OCI-LY3 (cell line): ENCODE data around the gene HDAC4.
"Not testable (repeated sequence)": the region's sequence is repeated elsewhere in the genome, so short reads cannot be mapped to it uniquely, and the experiment has no call there.

Experiments
- H2AFZ ChIP-seq: fragments of 200-600, 300-600 bp; shearing (Covaris generic); 2 replicates; pipeline ENCODE4 v1.6.0; 2014; ENCODE audit warnings: antibody characterized with exemption, low read depth, low read length
- H3K27ac ChIP-seq: fragments of 200-600, 300-600 bp; sonication (generic); 2 replicates; pipeline ENCODE4 v1.5.1; 2014; ENCODE audit warnings: mild to moderate bottlenecking, low read length, moderate library complexity, mixed read lengths
- H3K27me3 ChIP-seq: fragments of 200-600, 300-600 bp; sonication (generic); 2 replicates; pipeline ENCODE4 v1.6.1; 2014; ENCODE audit warnings: low read depth, low read length, mixed read lengths
- H3K36me3 ChIP-seq: fragments of 200-600, 300-600 bp; sonication (generic); replicated peaks from 2 replicates; pipeline ENCODE3; 2014; ENCODE audit warnings: low read depth, low read length, mixed read lengths
- H3K4me1 ChIP-seq: fragments of 300-600, 200-600 bp; sonication (generic); 2 replicates; pipeline ENCODE4 v1.6.1; 2014; ENCODE audit warnings: low read length, mixed read lengths
- H3K4me2 ChIP-seq: fragments of 200-600, 300-600 bp; sonication (generic); 2 replicates; pipeline ENCODE4 v1.6.1; 2014; ENCODE audit warnings: low read length, mixed read lengths
- H3K4me3 ChIP-seq: fragments of 300-600, 200-600 bp; sonication (generic); 2 replicates; pipeline ENCODE4 v1.5.1; 2014; ENCODE audit warnings: antibody characterized with exemption, mild to moderate bottlenecking, low read length, moderate library complexity
- H3K79me2 ChIP-seq: fragments of 300-600, 200-600 bp; shearing (Covaris generic); 2 replicates; pipeline ENCODE4 v1.6.1; 2014; ENCODE audit warnings: mild to moderate bottlenecking, low read length, mixed read lengths
- H3K9ac ChIP-seq: fragments of 300-600, 200-600 bp; shearing (Covaris generic); 2 replicates; pipeline ENCODE4 v1.6.0; 2014; ENCODE audit warnings: mild to moderate bottlenecking, low read length, moderate library complexity
- H3K9me3 ChIP-seq: fragments of 200-600, 300-600 bp; shearing (Covaris generic); 2 replicates; pipeline ENCODE4 v1.6.1; 2014; ENCODE audit warnings: low read length, mixed read lengths; ENCODE audit not compliant: insufficient read depth
- H4K20me1 ChIP-seq: fragments of 200-600, 300-600 bp; sonication (generic); 2 replicates; pipeline ENCODE4 v1.6.1; 2016; ENCODE audit warnings: low read length, mixed read lengths; ENCODE audit not compliant: insufficient read depth
- CTCF ChIP-seq: fragments of 200-600, 300-600 bp; sonication (generic); IDR thresholded peaks from 2 replicates; pipeline ENCODE4 v1.5.1; 2014; ENCODE audit warnings: antibody characterized with exemption, low read length, low read depth
- EZH2phosphoT487 ChIP-seq: fragments of 200-600 bp; shearing (Covaris generic); IDR thresholded peaks from 2 replicates; pipeline ENCODE4 v1.6.1; 2018; ENCODE audit warnings: antibody characterized with exemption, mixed run types, low read depth

Gene HDAC4

DNA sequence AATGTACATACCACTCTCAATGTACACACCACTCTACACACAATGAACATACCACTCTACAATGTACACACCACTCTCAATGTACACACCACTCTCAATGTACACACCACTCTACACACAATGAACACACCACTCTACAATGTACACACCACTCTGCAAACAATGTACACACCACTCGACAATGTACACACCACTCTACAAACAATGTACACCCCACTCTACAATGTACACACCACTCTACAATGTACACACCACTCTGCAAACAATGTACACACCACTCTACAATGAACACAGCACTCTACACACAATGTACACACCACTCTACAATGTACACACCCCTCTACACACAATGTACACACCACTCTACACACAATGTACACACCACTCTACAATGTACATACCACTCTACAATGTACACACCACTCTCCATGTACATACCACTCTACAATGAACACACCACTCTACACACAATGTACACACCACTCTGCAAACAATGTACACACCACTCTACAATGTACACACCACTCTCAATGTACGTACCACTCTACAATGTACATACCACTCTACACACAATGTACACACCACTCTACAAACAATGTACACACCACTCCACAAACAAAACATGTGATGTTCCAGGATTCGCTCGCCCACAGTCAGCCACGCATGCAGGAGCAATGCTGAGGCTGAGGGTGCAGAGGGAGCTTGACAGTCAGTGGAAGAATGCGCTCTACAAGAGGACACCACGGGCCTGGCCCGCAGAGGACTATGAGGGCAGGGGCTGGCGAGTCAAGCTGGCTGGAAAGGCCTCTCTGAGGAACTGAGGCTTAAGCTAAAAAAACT, 118.2 kb downstream of the HDAC4 start:
- no peak overlapping the region for H3K9ac ChIP-seq
- H3K4me3 ChIP-seq, result no peak overlapping the region
- no peaks in the 10 kb centered on the region for H3K79me2 ChIP-seq
- H3K27me3 ChIP-seq, result peaks cover 25% of the 10 kb centered on the region
- no peaks in the 10 kb centered on the region for H3K36me3 ChIP-seq
- H4K20me1 ChIP-seq, result peaks cover 66% of the 10 kb centered on the region
- H3K27ac ChIP-seq, result no peak overlapping the region
- H3K9me3 ChIP-seq, result no peaks in the 10 kb centered on the region
- TF ChIP-seq CTCF, result no peak
- no peak for TF ChIP-seq EZH2phosphoT487
- H2AFZ ChIP-seq, result no peak overlapping the region
- H3K4me1 ChIP-seq, result peaks cover 11% of the 10 kb centered on the region
- H3K4me2 ChIP-seq, result no peak overlapping the region

GRCh38 chr2:239280296-239281017, 120.4 kb downstream of the HDAC4 start:
- peaks cover 66% of the 10 kb centered on the region for H4K20me1 ChIP-seq
- not testable (repeated sequence) for H3K4me1 ChIP-seq, H3K27ac ChIP-seq, H2AFZ ChIP-seq, H3K79me2 ChIP-seq, H3K4me2 ChIP-seq, H3K36me3 ChIP-seq, H3K4me3 ChIP-seq, H3K9me3 ChIP-seq, H3K9ac ChIP-seq
- peaks cover 11% of the 10 kb centered on the region for H3K27me3 ChIP-seq

DNA sequence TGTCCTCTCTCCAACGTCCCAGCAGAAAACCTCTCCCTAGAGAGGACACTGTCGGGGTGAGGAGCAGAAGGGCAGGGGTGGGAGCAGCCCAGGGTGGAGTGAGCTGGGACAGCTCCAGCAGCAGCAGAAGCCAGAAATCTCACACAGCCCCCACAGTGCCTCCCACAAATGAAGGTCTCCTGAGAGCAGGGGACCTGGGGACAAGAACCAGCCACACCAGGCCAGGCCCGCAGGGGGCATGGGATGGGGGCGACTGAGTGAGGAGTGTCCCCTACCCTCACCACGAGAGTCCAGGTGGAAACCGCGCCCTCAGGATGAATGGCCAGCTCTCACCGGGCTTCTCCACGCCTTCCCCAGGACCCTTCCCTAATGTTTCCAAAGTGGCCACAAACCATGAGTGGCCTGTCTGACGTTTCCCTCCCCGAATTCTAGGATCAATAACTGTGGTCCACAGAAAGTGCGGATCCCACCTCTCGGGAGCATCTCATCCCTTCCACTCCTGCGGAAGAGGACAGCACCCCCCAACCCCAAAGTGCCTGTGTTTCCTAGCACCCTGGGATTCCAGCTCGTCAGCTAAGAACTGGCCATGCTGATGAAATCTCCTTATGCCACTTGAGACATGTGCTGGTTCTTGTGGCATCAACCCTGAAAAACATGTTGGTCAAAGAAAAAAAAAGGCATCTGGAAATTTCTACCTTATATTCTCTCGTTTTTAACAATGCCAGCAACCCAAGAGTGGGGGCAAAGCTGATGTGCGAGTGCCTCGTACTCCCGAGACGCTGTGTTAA, 121.1 kb downstream of the HDAC4 start:
- Histone ChIP-seq H2AFZ (no peak overlapping the region), H3K4me1 (peaks cover 10% of the 10 kb centered on the region), H4K20me1 (peaks cover 65% of the 10 kb centered on the region), H3K9ac (no peak overlapping the region), H3K36me3 (no peaks in the 10 kb centered on the region), H3K9me3 (no peaks in the 10 kb centered on the region), H3K27me3 (peaks cover 13% of the 10 kb centered on the region), H3K27ac (no peak overlapping the region), H3K79me2 (no peaks in the 10 kb centered on the region), H3K4me3 (no peak overlapping the region), H3K4me2 (no peak overlapping the region)
- TF ChIP-seq CTCF, result no peak
- no peak for TF ChIP-seq EZH2phosphoT487

GRCh38 chr2:239278941-239279365, 121.9 kb downstream of the HDAC4 start:
- Histone ChIP-seq H3K9me3 (no peaks in the 10 kb centered on the region), H3K4me2 (no peak overlapping the region), H2AFZ (no peak overlapping the region), H3K36me3 (no peaks in the 10 kb centered on the region), H3K27ac (no peak overlapping the region), H3K4me3 (no peak overlapping the region), H3K27me3 (peaks cover 21% of the 10 kb centered on the region), H4K20me1 (peaks cover 65% of the 10 kb centered on the region), H3K4me1 (peaks cover 13% of the 10 kb centered on the region), H3K79me2 (no peaks in the 10 kb centered on the region), H3K9ac (no peak overlapping the region)
- TF ChIP-seq CTCF, result no peak
- no peak for TF ChIP-seq EZH2phosphoT487
